HG02970 (cell line): Measurements from ENCODE around the gene PYM1.

Experiments used
- ATAC-seq: cut with Tn5 transposase; IDR thresholded peaks from one replicate; pipeline ENCODE4 v1.9.1; 2021; ENCODE audit warnings: mild to moderate bottlenecking, moderate library complexity, moderate number of reproducible peaks; ENCODE audit not compliant: unreplicated experiment, low FRiP score

The PYM1 gene

GRCh38 chr12:55927588-55928502 is at the start of gene PYM1:
PYM1 (minus strand) TSS chr12:55927894; CDS start chr12:55927761, 133 bp downstream.
- ATAC-seq = peak; percentile 33

DNA sequence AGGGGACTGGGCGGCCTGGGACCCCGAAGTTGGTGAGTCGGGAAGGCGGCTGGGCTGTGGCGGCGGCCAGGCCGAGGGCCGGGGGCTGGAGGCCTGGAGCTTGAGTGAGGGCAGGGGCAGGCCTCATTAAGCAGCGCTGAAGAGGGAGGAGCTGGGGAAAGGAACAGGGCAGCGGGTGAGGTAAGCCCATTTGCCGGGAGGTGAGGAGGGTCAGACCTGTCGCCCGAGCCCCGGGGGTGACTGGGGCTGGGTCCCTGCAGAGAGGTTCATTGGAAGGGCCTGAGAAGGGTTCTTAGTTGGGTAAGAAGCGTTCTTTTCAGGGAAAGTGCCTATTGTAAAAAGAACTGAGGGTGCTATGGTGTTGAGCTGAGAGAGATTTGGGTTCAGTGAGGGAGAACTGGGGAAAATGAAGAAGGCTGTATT is 46.6 kb upstream of the PYM1 start:
- ATAC-seq = no peak

DNA sequence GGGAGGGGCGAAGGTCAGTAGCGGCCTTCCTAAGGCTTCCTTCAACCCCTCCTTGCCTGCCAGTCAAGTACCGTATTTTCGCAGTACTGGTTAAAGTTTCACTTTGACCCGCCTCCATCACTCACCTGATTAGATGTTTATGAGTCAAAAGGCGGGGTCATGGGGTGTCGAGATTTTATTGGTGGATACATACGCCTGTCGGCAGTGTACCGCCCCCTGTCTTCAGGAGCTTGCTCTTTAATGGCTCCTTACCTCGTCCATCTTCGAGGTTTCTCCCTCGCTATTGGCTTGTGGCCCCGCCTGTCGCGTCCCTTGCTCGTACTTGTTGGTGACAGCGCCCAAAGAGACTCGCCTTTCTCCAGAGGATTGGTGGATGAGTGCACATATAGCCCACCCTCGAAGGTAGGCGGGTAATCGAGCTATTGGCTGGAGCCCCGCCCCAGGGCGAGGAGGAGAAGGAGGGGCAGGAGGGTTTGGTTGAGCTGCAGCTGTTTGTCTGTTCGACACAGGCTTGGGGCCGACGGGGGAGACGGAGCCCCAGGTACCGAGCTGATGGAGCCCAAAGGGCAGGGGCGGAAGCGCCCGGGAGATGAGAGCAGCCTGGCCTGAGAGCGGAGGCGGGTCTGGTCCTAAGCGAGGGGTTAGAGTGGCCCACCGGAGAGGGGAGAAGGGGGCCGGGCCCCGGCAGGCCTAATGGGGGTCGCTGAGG is 46.1 kb upstream of the PYM1 start, which contains the start of gene RAB5B:
RAB5B (plus strand) TSS at position 480 of the 709 bp plus-strand sequence. CDS start 12,883 bp downstream, outside the sequence.
- peak; percentile 92 for ATAC-seq

DNA sequence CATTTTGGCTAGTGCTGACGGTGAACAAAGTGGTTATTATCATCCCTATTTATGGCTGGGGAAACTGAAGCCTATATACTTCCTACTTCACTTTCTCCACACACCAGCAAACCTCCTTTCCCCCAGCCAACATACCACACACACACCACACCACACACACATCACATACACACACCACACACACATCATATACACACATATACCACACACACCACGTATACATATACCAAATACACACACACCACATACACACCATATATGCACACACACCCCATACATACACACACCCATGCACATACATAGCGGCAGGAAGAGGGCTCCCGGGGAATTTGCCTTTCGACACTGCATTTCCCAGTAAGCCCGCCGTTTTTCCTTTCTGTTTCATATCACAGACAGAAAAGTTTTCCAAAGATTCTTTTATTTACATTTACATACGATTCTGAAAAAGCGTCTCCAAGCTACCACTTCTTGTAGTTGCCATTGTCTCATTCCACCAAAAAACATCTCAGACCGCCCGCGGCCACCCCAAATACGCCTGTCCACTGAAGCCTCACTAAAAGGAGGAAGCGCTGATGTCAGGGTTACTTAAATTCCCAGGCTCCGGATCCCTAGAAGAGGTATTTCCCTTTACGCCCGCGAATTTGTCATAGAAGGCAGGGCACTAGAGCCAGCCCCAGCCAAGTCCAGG is 45.4 kb upstream of the PYM1 start:
- ATAC-seq = no peak

- no peak for ATAC-seq
Observed at GRCh38 chr12:55972456-55972855, 44.8 kb upstream of the PYM1 start.

DNA sequence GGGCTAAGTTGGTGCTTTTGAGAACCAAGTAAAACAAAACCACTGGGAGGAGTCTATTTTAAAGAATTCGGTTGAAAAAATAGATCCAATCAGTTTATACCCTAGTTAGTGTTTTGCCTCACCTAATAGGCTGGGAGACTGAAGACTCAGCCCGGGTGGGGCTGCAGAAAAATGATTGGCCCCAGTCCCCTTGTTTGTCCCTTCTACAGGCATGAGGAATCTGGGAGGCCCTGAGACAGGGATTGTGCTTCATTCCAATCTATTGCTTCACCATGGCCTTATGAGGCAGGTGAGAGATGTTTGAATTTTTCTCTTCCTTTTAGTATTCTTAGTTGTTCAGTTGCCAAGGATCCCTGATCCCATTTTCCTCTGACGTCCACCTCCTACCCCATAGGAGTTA is 44.3 kb upstream of the PYM1 start:
- ATAC-seq = no peak

GRCh38 chr12:55970775-55971174 is 43.1 kb upstream of the PYM1 start:
- no peak for ATAC-seq

GRCh38 chr12:55969356-55969755 is 41.7 kb upstream of the PYM1 start:
- ATAC-seq = no peak

- ATAC-seq = peak; percentile 86
Observed at GRCh38 chr12:55966408-55967281, 39.0 kb upstream of the PYM1 start, which contains the start of gene CDK2. CDK2 (plus strand) TSS chr12:55966830; CDS start chr12:55967009, 179 bp downstream.

- no peak for ATAC-seq
Observed at GRCh38 chr12:55965941-55966407, 38.3 kb upstream of the PYM1 start, which contains the start of gene PMEL. PMEL (minus strand) TSS chr12:55966042; CDS start chr12:55966011, 31 bp downstream.

- no peak for ATAC-seq
Observed at GRCh38 chr12:55965240-55965639, 37.5 kb upstream of the PYM1 start.

GRCh38 chr12:55963760-55964159 is 36.1 kb upstream of the PYM1 start:
- no peak for ATAC-seq

- ATAC-seq = no peak
Observed at GRCh38 chr12:55957106-55957859, 29.6 kb upstream of the PYM1 start.

- no peak for ATAC-seq
Observed at GRCh38 chr12:55955800-55956508, 28.3 kb upstream of the PYM1 start.

GRCh38 chr12:55955344-55955743 is 27.6 kb upstream of the PYM1 start:
- no peak for ATAC-seq

- ATAC-seq = no peak
Observed at GRCh38 chr12:55946553-55946952, 18.9 kb upstream of the PYM1 start.

GRCh38 chr12:55942577-55943136 is 15.0 kb upstream of the PYM1 start:
- ATAC-seq = no peak

GRCh38 chr12:55942055-55942454 is 14.4 kb upstream of the PYM1 start:
- ATAC-seq = no peak
